ENCODE measurements around the gene GPX4.

The GPX4 gene

DNA sequence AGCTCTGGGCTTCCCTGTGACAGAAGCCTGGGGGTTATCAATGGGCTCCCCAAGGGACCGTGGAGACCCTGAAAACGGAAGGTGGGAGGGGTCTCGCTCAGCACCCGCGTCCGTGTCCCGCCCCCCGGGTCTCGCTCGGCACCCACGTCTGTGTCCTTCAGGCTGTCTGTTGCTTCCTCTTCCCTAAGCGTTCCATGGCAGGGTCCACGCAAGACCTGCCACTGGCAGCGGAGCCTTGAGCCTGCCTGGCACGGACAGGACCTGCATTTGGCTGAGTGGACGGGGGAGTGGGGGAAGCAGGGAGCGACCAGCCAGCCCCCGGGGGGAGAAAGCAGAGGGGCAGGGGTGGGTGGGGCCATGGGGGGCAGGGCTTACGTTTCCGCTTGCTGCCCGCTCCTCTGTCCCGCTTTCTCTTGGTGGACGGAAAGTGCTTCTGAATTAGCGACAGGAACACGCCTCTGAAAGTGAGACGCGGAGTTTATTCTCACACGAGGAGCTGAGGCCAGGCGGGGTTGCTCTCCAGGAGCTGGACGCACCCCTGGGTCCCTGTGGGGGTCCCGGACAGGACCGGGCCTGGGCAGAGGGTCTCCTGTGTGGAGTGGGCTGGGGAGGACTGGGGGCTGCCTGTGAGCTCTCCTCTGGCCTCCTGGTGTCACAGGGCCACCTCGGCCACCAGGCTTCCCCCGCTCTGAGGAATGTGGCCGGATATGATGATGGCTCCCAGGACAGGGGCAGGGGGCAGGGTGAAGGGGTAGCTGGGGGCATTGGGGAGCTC lies 12.0 kb downstream of the GPX4 start:
- no peak overlapping the region for H3K9ac ChIP-seq
- H3K4me3 ChIP-seq (ENCODE audit: low read depth, low read length): no peak overlapping the region
- no peak overlapping the region for H2AFZ ChIP-seq
- no peaks in the 10 kb centered on the region for H3K9me3 ChIP-seq (ENCODE audit: control insufficient read depth, low read length)
- H3K36me3 ChIP-seq (ENCODE audit: control insufficient read depth, insufficient read depth, low read length): no peaks in the 10 kb centered on the region
- TF ChIP-seq, protein P1, sequence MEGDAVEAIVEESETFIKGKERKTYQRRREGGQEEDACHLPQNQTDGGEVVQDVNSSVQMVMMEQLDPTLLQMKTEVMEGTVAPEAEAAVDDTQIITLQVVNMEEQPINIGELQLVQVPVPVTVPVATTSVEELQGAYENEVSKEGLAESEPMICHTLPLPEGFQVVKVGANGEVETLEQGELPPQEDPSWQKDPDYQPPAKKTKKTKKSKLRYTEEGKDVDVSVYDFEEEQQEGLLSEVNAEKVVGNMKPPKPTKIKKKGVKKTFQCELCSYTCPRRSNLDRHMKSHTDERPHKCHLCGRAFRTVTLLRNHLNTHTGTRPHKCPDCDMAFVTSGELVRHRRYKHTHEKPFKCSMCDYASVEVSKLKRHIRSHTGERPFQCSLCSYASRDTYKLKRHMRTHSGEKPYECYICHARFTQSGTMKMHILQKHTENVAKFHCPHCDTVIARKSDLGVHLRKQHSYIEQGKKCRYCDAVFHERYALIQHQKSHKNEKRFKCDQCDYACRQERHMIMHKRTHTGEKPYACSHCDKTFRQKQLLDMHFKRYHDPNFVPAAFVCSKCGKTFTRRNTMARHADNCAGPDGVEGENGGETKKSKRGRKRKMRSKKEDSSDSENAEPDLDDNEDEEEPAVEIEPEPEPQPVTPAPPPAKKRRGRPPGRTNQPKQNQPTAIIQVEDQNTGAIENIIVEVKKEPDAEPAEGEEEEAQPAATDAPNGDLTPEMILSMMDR (IDR thresholded peaks at IDR 0.05): no peak
- no peak overlapping the region for H3K27ac ChIP-seq
- peaks cover 4% of the 10 kb centered on the region for H3K4me1 ChIP-seq
- no peak overlapping the region for H3K4me2 ChIP-seq (ENCODE audit: low read length)
- no peaks in the 10 kb centered on the region for H3K79me2 ChIP-seq
- no peaks in the 10 kb centered on the region for H3K27me3 ChIP-seq (ENCODE audit: control insufficient read depth, insufficient read depth, low read length)

DNA sequence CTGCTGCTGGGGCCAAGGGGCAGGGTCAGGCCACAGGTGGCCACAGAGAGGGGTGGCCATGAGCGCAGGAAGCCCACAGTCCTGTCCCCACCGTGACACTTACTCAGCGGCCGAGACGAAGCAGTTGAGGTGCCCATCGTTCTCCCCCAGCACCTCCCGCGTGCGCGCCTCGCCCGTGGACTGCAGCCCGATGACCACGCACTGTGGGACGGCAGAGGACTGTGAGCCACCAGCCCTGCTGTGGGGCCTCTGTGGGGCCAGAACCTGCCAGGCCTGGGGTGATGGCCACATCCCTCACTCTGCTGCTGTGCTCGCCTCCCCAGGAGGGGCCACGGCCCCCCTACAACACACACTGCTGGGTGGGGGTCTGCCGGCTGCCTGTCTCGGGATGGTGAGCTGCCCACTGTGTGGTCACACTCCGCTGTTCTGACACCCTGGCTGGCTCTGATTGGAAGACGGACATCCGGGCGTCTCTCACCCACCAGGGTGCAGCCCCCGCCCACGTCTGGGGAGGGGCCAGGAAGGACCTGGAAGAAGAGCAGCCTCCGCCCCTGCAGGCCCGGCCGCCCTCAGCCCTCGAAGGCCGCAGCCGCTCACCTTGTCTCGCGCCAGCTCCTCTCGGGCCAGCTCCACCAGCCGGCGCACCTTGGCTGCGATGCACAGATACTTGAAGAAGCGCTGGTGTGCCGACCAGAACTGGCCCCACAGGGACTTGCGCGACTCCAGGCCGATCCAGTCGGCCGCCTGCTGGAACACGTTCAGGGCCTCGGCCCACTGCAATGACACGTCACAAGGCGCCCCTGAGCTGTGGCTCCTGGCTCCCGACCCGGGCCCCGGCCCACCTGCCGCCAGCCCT lies 13.2 kb downstream of the GPX4 start:
- Histone ChIP-seq H2AFZ (no peak overlapping the region), H3K27me3 (ENCODE audit: control insufficient read depth, insufficient read depth, low read length) (no peaks in the 10 kb centered on the region), H3K27ac (no peak overlapping the region), H3K4me1 (peaks cover 4% of the 10 kb centered on the region), H3K9ac (no peak overlapping the region), H3K4me3 (ENCODE audit: low read depth, low read length) (no peak overlapping the region), H3K36me3 (ENCODE audit: control insufficient read depth, insufficient read depth, low read length) (no peaks in the 10 kb centered on the region), H3K9me3 (ENCODE audit: control insufficient read depth, low read length) (no peaks in the 10 kb centered on the region), H3K4me2 (ENCODE audit: low read length) (no peak overlapping the region), H3K79me2 (no peaks in the 10 kb centered on the region)
- TF ChIP-seq, protein P1 (IDR thresholded peaks at IDR 0.05): no peak

DNA sequence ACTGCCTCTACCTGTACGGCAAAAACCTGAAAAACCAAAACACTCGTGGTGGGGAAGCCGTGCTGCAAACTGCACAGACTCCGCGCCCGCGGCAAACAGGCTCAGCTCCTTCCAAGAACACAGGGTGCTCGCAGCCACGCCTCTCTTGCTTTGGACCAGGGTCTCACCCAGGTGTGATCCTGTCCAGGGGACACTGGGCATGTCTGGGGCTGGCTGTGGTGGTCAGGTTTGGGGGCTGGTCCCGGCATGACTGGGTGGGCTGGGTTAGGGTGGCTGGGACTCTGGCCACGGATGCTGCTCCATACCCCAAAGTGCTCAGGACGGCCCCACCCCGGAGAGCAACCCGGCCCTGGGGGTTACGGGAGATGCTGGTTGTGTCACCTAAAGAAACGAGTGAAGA lies 13.9 kb downstream of the GPX4 start:
- H3K79me2 ChIP-seq: no peaks in the 10 kb centered on the region
- peaks cover 4% of the 10 kb centered on the region for H3K4me1 ChIP-seq
- H3K9me3 ChIP-seq (ENCODE audit: control insufficient read depth, low read length): no peaks in the 10 kb centered on the region
- H3K4me3 ChIP-seq (ENCODE audit: low read depth, low read length): no peak overlapping the region
- H3K27me3 ChIP-seq (ENCODE audit: control insufficient read depth, insufficient read depth, low read length): no peaks in the 10 kb centered on the region
- H3K4me2 ChIP-seq (ENCODE audit: low read length): no peak overlapping the region
- no peak overlapping the region for H2AFZ ChIP-seq
- H3K9ac ChIP-seq: no peak overlapping the region
- no peaks in the 10 kb centered on the region for H3K36me3 ChIP-seq (ENCODE audit: control insufficient read depth, insufficient read depth, low read length)
- TF ChIP-seq, protein P1 (IDR thresholded peaks at IDR 0.05): no peak
- H3K27ac ChIP-seq: no peak overlapping the region

DNA sequence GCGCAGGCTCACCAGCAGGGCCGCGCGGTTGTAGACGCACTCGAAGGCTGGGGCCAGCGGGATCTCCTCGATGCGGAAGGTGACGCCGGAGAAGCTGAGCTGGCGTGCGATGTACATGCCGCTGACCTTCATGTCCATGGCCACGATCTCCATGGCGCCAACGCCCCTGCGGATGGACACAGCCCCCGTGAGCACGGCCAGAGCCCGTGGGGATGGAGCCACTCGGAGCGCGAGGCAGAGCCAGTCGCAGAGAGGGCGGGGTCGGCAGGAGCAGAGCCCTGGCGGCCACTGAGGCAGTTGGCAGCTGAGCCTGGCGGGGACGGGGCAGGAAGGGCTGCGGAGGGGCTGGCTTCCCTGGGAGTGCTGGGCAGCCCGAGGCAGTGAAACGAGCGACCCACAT lies 15.2 kb downstream of the GPX4 start:
- Histone ChIP-seq H3K79me2 (no peaks in the 10 kb centered on the region), H3K36me3 (ENCODE audit: control insufficient read depth, insufficient read depth, low read length) (no peaks in the 10 kb centered on the region), H3K27me3 (ENCODE audit: control insufficient read depth, insufficient read depth, low read length) (no peaks in the 10 kb centered on the region), H2AFZ (no peak overlapping the region), H3K27ac (no peak overlapping the region), H3K9ac (no peak overlapping the region), H3K4me3 (ENCODE audit: low read depth, low read length) (no peak overlapping the region), H3K4me2 (ENCODE audit: low read length) (no peak overlapping the region), H3K4me1 (no peaks in the 10 kb centered on the region), H3K9me3 (ENCODE audit: control insufficient read depth, low read length) (no peaks in the 10 kb centered on the region)
- TF ChIP-seq, protein P1 (IDR thresholded peaks at IDR 0.05): no peak
